Fibroblast of villous mesenchyme (primary cell): ENCODE measurements around the gene SNRNP70. TPM values are rescaled to one million over a fixed set of nuclear protein-coding genes. Genes with fewer than 3 reads are reported as not detected.
A peak's percentile ranks its signal among the peaks of the same experiment; 100 is the strongest.
"Not testable (repeated sequence)": the region's sequence is repeated elsewhere in the genome, so short reads cannot be mapped to it uniquely, and the experiment has no call there.

Experiments
- DNase-seq: peaks from one replicate; pipeline ENCODE4 v3.0.0-alpha.2; 2010; ENCODE audit warnings: low read depth
- H3K4me3 ChIP-seq: 2 replicates; pipeline ENCODE4 v1.5.1; 2011; ENCODE audit warnings: low read depth, mild to moderate bottlenecking, low read length
- total RNA-seq: library from RNA; depleted of rRNA; stranded (reverse); fragments of >200 nt; gene quantifications from 2 replicates; pipeline ENCODE4 v1.2.3, GENCODE V29; 2012
- TF ChIP-seq, protein P1 (sequence below): IDR thresholded peaks from 2 replicates; pipeline ENCODE4 v1.5.1; 2012; ENCODE audit warnings: low read depth, mild to moderate bottlenecking, low read length; ENCODE audit not compliant: insufficient read depth

SNRNP70 gene
- total RNA-seq, 1 donor: 117 TPM

DNA sequence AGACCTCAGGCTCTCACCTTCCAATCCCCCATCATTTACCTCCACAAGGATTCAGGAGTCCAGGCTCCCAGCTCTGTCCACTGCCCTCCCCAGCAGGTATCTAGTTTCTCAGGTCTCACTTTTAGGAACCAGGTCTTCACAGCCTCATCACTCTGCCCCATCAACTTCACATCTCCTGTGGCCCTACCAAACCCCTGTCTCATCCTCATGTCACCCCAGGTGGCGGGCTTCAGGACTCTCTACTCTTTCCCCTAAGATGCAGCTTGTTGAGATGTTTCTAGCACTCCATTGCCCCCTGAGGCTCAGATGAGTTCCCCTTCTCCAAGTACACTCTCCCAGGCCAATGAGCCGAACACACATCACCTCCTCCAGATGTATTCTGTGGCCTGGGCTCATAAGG, 35.6 kb downstream of the SNRNP70 start:
- DNase-seq: no peak
- no peak overlapping the region for H3K4me3 ChIP-seq
- TF ChIP-seq, protein P1, sequence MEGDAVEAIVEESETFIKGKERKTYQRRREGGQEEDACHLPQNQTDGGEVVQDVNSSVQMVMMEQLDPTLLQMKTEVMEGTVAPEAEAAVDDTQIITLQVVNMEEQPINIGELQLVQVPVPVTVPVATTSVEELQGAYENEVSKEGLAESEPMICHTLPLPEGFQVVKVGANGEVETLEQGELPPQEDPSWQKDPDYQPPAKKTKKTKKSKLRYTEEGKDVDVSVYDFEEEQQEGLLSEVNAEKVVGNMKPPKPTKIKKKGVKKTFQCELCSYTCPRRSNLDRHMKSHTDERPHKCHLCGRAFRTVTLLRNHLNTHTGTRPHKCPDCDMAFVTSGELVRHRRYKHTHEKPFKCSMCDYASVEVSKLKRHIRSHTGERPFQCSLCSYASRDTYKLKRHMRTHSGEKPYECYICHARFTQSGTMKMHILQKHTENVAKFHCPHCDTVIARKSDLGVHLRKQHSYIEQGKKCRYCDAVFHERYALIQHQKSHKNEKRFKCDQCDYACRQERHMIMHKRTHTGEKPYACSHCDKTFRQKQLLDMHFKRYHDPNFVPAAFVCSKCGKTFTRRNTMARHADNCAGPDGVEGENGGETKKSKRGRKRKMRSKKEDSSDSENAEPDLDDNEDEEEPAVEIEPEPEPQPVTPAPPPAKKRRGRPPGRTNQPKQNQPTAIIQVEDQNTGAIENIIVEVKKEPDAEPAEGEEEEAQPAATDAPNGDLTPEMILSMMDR: no peak

DNA sequence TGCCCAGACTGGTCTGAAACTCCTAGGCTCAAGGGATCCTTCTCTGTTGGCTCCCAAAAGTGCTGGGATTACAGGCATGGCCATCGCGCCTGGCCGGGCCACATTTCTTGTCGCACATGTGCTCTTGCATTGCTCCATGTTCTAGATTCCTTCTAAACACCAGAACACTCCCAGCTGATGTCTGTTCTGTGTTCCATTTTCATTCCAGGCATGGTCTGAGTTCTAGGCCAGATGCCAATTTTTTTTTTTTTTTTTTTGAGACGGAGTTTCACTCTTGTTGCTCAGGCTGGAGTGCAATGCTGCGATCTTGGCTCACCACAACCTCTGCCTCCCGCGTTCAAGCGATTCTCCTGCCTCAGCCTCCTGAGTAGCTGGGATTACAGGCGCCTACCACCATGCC, 36.6 kb downstream of the SNRNP70 start:
- DNase-seq: peak; percentile 30
- not testable (repeated sequence) for H3K4me3 ChIP-seq

DNA sequence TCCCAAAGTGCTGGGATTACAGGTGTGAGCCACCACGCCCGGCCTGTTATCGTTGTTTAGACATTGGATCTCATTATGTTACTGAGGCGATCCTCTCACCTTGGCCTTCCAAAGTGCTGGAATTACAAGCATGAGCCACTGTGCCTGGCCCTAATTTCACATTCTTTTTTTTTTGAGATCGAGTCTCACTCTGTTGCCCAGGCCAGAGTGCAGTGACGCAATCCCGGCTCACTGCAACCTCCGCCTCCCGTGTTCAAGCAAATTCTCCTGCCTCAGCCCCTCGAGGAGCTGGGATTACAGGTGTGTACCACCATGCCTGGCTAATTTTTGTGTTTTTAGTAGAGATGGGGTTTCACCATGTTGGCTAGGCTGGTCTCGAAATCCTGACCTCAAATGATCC, 38.0 kb downstream of the SNRNP70 start:
- DNase-seq: not testable (repeated sequence)

DNA sequence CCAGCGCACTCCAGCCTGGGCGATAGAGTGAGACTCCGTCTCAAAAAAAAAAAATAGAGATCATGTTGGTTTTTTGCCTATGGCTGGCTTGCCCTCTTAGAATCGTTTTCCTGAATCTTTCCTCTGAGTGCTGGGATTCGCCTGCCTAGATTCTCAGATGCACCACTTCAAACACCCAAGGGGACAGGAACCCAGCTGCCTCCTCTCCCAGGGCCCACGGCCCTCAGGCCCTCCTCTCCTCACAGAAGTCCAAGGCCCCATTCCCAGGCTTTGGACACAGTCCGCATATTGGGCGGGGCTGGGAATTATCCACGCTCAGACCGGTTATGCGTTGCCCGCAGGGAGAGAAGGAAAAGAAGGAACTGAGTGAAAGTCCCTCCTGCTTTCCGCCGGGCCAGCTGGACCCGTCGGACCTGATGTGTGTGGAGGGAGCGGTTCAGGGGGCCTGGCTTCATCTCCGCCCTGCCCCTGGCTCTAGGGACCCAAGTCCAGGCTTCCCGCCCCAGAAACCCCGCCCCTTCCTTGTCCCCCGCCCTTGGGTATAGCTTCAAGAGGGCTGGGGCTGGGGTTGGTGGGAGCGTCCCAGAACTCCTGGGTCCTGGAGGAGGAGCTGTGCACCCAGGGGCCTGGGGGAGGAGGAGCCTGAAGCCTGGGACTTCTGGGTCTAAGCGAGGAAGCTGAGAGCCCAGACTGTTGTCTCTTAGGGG, 39.9 kb downstream of the SNRNP70 start:
- TF ChIP-seq, protein P1: no peak
- no peak for DNase-seq
- no peak overlapping the region for H3K4me3 ChIP-seq

More for the DNA sequence above, 38.0 kb downstream of the SNRNP70 start:
- H3K4me3 ChIP-seq: not testable (repeated sequence)

DNA sequence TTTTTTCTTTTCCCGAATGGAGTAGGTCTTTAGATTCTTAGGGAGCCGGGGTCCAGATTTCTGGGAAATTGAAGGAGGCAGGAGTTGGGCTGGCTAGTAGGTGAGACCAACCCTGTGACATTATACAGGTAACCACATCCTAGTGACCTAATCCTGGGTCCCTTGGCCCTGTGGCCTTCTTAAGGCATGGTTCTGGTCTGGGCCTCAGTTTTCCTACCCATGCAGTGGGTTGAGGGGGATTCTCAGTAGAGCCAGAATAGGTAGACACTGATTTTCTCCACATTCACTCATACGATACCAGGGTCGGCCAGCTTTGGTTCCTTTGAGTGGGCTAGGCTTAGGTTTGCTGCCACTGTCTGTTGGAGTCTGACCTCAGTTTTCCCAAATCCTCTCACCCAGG, 41.3 kb downstream of the SNRNP70 start:
- no peak overlapping the region for H3K4me3 ChIP-seq
- no peak for DNase-seq
- TF ChIP-seq, protein P1: no peak

DNA sequence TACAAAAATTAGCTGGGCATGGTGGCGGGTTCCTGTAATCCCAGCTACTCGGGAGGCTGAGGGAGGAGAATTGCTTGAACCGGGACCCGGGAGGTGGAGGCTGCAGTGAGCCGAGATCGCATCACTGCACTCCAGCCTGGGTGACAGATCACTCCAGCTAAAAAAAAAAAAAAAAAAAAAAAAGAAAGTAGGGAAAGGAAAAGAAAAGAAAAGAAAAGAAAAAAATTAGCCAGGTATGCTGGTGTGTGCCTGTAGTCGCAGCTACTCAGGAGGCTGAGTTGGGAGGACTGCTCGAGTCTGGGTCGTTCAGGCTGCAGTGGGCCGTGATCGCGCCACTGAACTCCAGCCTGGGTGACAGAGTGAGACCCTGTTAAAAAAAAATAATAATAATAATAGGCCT, 42.0 kb downstream of the SNRNP70 start:
- not testable (repeated sequence) for DNase-seq, H3K4me3 ChIP-seq

DNA sequence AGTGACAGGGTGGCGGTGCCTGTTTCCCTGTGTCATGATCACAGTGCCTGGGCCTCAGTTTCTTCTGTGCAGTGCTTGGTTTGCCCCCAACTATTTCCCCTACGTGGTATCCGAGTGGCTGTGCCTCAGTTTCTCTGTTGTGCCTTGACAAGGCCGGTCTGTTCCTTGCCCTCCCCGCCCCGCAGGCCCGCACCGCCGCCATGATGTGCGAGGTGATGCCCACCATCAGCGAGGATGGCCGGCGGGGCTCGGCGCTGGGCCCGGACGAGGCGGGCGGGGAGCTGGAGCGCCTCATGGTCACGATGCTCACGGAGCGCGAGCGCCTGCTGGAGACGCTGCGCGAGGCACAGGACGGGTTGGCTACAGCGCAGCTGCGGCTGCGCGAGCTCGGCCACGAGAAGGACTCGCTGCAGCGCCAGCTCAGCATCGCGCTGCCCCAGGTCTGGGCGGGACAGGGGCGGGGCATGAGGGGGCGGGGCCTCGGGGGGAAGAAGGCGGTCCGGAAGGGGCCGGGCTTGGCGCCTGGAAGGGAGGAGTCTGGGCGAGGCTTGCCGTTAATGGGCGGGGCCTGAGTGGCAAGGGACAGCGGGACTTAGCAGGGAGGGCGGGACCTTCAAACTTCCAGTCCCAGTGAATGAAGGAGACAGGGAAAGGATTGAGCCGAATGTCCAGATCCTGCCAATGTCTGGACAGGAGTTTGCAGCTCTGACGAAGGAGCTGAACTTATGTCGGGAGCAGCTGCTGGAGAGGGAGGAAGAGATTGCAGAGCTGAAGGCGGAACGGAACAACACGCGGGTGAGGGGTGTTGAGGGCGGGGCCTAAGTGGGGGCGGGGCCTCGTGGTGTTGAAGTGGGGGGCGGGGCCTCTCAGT, 42.7 kb downstream of the SNRNP70 start:
- peak overlapping the region; percentile 61 for H3K4me3 ChIP-seq

DNA sequence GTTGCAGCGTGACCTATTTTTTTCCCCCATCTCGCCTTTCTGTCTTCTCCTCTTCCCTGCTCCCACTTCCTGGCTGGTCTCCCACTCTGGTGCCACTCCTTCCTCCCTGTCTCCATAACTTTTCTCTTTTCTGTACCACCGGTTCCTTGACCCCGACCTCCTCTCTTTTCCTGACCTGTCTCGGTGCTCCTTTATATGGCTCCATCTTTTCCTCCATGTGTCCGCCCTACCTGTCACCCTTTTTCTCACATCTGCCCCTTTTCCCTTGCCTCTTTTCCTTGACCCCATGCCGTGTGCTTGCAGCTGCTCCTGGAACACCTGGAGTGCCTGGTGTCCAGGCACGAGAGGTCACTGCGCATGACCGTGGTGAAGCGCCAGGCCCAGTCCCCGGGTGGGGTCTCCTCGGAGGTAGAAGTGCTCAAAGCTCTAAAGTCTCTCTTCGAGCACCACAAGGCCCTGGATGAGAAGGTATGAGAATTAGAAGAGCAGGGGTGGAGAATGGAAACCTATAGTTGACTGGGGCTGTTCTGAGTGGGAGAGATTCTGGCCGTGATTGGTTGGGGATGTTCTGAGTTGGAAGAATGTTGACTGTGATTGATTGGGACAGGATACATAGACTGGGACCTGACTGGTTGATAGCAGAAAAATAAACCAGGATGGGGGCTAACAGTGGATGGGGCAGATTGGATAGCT, 43.4 kb downstream of the SNRNP70 start:
- no peak for DNase-seq
- TF ChIP-seq, protein P1: no peak
- H3K4me3 ChIP-seq: peak overlapping the region; percentile 61

More for the DNA sequence above, 42.7 kb downstream of the SNRNP70 start:
- TF ChIP-seq, protein P1: peak; percentile 8
- peak; percentile 97 for DNase-seq
